ENCODE measurements around the gene MAPK8IP2. TPM values are rescaled to one million over a fixed set of nuclear protein-coding genes. Genes with fewer than 3 reads are reported as not detected.

Gene MAPK8IP2
- total RNA-seq, 1 experiment from 2014 or later, result 7.8 TPM

DNA sequence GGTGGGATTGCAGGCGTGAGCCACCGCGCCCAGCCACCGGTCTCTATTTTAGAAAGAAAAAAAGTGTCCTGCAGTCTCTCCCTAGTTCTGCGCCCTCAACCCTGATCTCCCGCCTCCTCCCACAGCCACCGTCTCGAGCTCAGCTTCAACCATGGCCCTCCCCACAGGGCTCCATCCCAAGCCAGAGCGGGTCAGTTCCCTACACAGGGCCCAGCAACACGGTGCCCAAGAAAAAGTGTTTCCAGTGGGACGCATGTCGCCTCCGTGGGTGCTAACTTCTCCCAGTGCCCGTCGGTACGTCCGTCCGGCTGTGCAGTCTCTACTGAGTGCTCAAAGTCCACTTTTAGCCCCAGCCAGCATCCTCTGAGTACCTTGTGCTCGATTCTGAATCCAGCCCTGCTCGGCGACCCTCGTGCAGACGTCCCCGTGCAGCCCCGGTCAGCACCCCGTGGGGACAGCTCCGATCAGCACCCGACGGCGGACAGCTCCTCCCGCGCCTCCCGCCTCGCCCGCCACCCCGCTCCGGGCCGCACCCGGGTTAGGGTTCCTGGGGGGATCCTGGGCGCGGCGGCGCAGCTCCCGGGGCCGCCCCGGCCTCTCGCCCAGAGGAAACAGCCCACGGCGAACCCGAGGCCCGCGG, 657 bp upstream of the MAPK8IP2 start:
- no peak for TF ChIP-seq EZH2 (IDR thresholded peaks at IDR 0.05; ENCODE audit: borderline replicate concordance, low read depth, low read length, poor library complexity, severe bottlenecking)
- TF ChIP-seq, protein P1, sequence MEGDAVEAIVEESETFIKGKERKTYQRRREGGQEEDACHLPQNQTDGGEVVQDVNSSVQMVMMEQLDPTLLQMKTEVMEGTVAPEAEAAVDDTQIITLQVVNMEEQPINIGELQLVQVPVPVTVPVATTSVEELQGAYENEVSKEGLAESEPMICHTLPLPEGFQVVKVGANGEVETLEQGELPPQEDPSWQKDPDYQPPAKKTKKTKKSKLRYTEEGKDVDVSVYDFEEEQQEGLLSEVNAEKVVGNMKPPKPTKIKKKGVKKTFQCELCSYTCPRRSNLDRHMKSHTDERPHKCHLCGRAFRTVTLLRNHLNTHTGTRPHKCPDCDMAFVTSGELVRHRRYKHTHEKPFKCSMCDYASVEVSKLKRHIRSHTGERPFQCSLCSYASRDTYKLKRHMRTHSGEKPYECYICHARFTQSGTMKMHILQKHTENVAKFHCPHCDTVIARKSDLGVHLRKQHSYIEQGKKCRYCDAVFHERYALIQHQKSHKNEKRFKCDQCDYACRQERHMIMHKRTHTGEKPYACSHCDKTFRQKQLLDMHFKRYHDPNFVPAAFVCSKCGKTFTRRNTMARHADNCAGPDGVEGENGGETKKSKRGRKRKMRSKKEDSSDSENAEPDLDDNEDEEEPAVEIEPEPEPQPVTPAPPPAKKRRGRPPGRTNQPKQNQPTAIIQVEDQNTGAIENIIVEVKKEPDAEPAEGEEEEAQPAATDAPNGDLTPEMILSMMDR (conservative IDR thresholded peaks at IDR 0.05; ENCODE audit: low read depth, low read length), result no peak
- peak; percentile 48 for DNase-seq (ENCODE audit: low spot score)
- Histone ChIP-seq H3K9me3 (ENCODE audit: low read depth, low read length, poor library complexity, severe bottlenecking) (no peaks in the 10 kb centered on the region), H3K4me1 (ENCODE audit: insufficient read depth, low read length, poor library complexity, severe bottlenecking) (no peaks in the 10 kb centered on the region), H3K36me3 (ENCODE audit: insufficient read depth, low read length, poor library complexity, severe bottlenecking) (no peaks in the 10 kb centered on the region), H3K27me3 (replicated peaks; ENCODE audit: insufficient read depth, low read depth, low read length, poor library complexity) (no peaks in the 10 kb centered on the region), H3K4me3 (ENCODE audit: low read depth, low read length, poor library complexity, severe bottlenecking) (peak overlapping the region; percentile 34), H3K27ac (ENCODE audit: low read depth, low read length, poor library complexity, severe bottlenecking) (no peak overlapping the region)
- ChIA-PET POLR2A (ENCODE audit: low non-redundant PET) (no interaction called here), CTCF (interaction anchor here (0.6 kb wide), 1 partner anchor 20 kb away, joined by 8 read pairs; no protein-coding TSS in a partner anchor)
- intact Hi-C loops (cut with micrococcal nuclease; ENCODE audit: unreplicated experiment), result loop anchor here (10.0 kb wide), 1 partner anchor 55 kb away; the partner anchor contains the start of gene KLHDC7B
- BruUV-seq (replicated peaks), result no TSS peak

DNA sequence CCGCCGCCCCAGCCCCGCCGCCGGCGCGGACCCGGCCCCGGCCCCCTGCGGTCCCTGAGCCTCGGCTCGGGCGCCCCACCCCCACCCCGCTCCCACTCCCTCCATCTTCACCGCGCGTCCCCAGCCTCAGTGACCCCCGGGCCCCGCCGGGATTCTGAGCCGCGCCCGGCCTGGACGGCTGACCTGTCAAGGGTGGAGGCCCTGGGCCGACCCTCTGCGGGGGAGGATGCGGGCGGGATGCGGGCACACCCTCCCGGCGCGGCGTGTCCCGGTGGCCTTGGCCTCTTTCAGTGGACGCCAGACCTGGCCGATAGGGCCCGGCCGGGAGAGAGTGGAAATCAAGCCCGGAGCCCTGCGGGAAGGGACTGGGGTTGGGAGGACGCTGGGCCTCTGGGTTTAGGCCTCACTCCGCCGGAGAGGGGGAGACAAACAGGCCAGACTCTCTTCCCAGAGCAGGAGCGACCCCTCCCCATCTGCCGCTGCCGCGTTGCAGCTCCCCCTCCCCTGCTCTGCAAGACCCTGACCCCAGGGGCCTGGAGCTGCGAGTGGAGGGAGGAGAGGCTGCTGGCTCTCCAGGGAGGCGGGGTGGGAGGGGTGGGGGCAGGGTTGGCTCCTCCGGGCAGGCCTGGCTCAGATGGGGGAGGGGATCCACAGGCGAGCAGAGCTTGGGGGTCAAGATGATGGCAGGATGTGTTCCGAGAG, 525 bp downstream of the MAPK8IP2 start:
- Histone ChIP-seq H3K4me1 (ENCODE audit: insufficient read depth, low read length, poor library complexity, severe bottlenecking) (no peaks in the 10 kb centered on the region), H3K9me3 (ENCODE audit: low read depth, low read length, poor library complexity, severe bottlenecking) (no peaks in the 10 kb centered on the region), H3K27ac (ENCODE audit: low read depth, low read length, poor library complexity, severe bottlenecking) (no peak overlapping the region), H3K27me3 (replicated peaks; ENCODE audit: insufficient read depth, low read depth, low read length, poor library complexity) (no peaks in the 10 kb centered on the region), H3K4me3 (ENCODE audit: low read depth, low read length, poor library complexity, severe bottlenecking) (peak overlapping the region; percentile 51), H3K36me3 (ENCODE audit: insufficient read depth, low read length, poor library complexity, severe bottlenecking) (no peaks in the 10 kb centered on the region)
- intact Hi-C loops (cut with micrococcal nuclease; ENCODE audit: unreplicated experiment), result loop anchor here (10.0 kb wide), 1 partner anchor 56 kb away; the partner anchor contains the start of gene KLHDC7B
- no peak for TF ChIP-seq EZH2 (IDR thresholded peaks at IDR 0.05; ENCODE audit: borderline replicate concordance, low read depth, low read length, poor library complexity, severe bottlenecking)
- TF ChIP-seq, protein P1 (conservative IDR thresholded peaks at IDR 0.05; ENCODE audit: low read depth, low read length), result no peak
- BruUV-seq (replicated peaks), result no TSS peak
- DNase-seq (ENCODE audit: low spot score), result no peak
- ChIA-PET POLR2A (ENCODE audit: low non-redundant PET) (no interaction called here), CTCF (interaction anchor here (0.5 kb wide), 1 partner anchor 19 kb away, joined by 3 read pairs; no protein-coding TSS in a partner anchor)

DNA sequence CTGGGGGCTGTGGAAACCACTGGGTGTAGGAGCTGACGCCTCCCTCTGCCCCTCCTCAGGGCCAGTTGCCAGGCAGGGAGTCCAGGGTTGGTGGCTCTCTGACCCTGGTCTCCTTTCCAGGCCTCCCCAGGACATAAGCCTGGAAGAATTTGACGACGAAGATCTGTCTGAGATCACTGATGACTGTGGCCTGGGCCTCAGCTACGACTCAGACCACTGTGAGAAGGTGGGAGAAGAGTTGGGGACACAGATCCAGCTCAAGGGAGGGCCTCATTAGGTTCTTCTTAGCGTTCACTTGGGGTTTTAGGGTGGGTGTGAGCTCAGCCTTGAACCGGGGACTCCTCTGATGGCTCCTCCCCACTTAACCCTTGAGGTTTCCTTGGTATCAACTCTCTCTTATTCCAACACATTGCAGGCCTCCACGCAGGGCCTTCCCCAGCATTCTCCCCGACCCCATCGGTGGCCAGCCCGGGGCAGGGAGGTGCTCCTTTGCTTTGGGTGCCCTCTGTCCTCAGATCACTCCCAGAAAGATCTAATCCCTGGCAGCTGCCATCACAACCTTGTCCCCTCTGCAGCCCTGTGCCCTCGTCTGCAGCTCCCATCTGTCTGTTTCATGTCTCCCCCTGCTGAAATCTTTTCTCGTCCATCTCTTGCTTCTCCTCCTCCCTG, 1.2 kb downstream of the MAPK8IP2 start:
- intact Hi-C loops (cut with micrococcal nuclease; ENCODE audit: unreplicated experiment), result loop anchor here (10.0 kb wide), 1 partner anchor 57 kb away; the partner anchor contains the start of gene KLHDC7B
- DNase-seq (ENCODE audit: low spot score), result no peak
- Histone ChIP-seq H3K4me3 (ENCODE audit: low read depth, low read length, poor library complexity, severe bottlenecking) (no peak overlapping the region), H3K27me3 (replicated peaks; ENCODE audit: insufficient read depth, low read depth, low read length, poor library complexity) (no peaks in the 10 kb centered on the region), H3K9me3 (ENCODE audit: low read depth, low read length, poor library complexity, severe bottlenecking) (no peaks in the 10 kb centered on the region), H3K4me1 (ENCODE audit: insufficient read depth, low read length, poor library complexity, severe bottlenecking) (no peaks in the 10 kb centered on the region), H3K27ac (ENCODE audit: low read depth, low read length, poor library complexity, severe bottlenecking) (no peak overlapping the region), H3K36me3 (ENCODE audit: insufficient read depth, low read length, poor library complexity, severe bottlenecking) (no peaks in the 10 kb centered on the region)
- BruUV-seq (replicated peaks), result no TSS peak
- ChIA-PET CTCF (interaction anchor here (0.5 kb wide), 1 partner anchor 18 kb away, joined by 3 read pairs; no protein-coding TSS in a partner anchor), POLR2A (ENCODE audit: low non-redundant PET) (no interaction called here)
- no peak for TF ChIP-seq EZH2 (IDR thresholded peaks at IDR 0.05; ENCODE audit: borderline replicate concordance, low read depth, low read length, poor library complexity, severe bottlenecking)
- TF ChIP-seq, protein P1 (conservative IDR thresholded peaks at IDR 0.05; ENCODE audit: low read depth, low read length), result no peak
